Measurements from ENCODE around the gene CAPN10. TPM values are rescaled to one million over a fixed set of nuclear protein-coding genes. Genes with fewer than 3 reads are reported as not detected.

CAPN10 gene
- total RNA-seq, 4 donors from 2014 or later: 9.9 to 23.3 (median 13.7) TPM

DNA sequence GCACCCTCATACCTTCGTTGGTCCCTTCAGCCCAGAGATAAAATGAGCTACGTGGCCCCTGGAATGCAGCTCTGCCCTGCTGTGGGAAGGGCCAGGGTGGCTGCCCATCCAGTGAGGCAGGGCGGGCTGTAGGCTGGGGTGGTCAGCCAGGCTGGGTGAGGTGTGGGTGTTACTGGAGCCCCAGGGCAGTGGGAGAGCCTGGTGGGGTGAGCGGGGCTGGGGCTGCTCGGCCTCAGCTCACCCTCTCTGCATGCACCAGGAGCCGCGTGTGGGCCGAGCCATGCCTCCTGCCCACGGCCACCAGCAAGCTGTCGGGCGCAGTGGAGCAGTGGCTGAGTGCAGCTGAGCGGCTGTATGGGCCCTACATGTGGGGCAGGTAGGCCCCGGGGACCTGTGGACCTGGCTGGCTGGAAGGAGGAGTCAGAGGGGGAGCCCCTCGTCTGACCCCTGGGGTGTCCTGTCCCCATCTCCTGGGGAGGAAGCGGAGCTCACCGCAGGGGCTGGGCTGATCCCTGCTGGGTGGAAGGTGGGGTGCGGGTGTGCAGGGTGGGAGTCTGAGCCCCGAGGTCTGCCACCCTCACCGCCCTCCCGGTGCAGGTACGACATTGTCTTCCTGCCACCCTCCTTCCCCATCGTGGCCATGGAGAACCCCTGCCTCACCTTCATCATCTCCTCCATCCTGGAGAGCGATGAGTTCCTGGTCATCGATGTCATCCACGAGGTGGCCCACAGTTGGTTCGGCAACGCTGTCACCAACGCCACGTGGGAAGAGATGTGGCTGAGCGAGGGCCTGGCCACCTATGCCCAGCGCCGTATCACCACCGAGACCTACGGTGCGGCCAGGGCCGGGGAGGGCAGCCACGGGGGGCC is 12.8 kb upstream of the CAPN10 start:
- intact Hi-C loops (cut with DNase I): no loop called here
- Histone ChIP-seq H3K27ac (peak overlapping the region in 1 of 4 donors; percentile 82), H3K36me3 (peaks cover 32 to 74% (median 35%) of the 10 kb centered on the region in 3 donors), H3K4me3 (no peak overlapping the region), H3K4me1 (peaks cover 26 to 86% (median 31%) of the 10 kb centered on the region in 3 donors), H3K9me3 (no peaks in the 10 kb centered on the region), H3K27me3 (no peaks in the 10 kb centered on the region)
- TF ChIP-seq, protein P1, sequence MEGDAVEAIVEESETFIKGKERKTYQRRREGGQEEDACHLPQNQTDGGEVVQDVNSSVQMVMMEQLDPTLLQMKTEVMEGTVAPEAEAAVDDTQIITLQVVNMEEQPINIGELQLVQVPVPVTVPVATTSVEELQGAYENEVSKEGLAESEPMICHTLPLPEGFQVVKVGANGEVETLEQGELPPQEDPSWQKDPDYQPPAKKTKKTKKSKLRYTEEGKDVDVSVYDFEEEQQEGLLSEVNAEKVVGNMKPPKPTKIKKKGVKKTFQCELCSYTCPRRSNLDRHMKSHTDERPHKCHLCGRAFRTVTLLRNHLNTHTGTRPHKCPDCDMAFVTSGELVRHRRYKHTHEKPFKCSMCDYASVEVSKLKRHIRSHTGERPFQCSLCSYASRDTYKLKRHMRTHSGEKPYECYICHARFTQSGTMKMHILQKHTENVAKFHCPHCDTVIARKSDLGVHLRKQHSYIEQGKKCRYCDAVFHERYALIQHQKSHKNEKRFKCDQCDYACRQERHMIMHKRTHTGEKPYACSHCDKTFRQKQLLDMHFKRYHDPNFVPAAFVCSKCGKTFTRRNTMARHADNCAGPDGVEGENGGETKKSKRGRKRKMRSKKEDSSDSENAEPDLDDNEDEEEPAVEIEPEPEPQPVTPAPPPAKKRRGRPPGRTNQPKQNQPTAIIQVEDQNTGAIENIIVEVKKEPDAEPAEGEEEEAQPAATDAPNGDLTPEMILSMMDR (IDR thresholded peaks at IDR 0.05): no peak
- TF ChIP-seq POLR2A (IDR thresholded peaks at IDR 0.05): no peak
- no peak for DNase-seq
- WGBS, 2 donors: 92 to 93% methylated on average over 6 to 10 of the region's 37 CpGs

DNA sequence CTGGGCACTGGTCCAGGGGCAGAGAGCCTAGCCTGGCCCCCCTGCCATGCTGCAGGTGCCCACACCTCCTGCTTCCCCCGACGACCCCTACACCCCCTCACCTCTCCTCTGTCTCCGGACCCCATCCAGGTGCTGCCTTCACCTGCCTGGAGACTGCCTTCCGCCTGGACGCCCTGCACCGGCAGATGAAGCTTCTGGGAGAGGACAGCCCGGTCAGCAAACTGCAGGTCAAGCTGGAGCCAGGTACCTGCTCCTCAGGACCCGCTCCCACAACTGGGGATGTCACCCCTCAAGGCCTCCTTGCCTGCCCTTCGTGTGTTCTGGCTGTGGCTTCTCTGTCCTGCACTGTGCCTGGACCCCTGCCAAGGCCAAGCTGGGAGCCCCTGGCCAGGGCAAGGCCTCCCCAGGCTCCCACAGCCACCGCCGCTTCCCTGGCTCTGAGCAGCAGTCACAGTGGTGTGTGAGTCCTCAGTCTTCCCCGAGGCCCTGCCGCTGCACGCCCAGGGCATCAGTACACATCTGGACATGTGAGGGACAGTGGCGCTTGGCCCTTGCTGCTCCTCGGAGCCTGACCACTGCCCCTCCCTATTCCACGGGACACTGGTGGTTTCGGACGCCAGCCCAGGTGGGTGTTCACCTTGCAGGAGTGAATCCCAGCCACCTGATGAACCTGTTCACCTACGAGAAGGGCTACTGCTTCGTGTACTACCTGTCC is 12.0 kb upstream of the CAPN10 start:
- TF ChIP-seq, protein P1 (IDR thresholded peaks at IDR 0.05): no peak
- TF ChIP-seq POLR2A (IDR thresholded peaks at IDR 0.05): no peak
- WGBS, 2 donors: 65 to 100% methylated on average over 1 to 6 of the region's 21 CpGs
- Histone ChIP-seq H3K4me3 (peak overlapping the region in 2 of 4 donors; percentile 15 to 16), H3K9me3 (no peaks in the 10 kb centered on the region), H3K27ac (peak overlapping the region; percentile 28 to 82 (median 72)), H3K27me3 (no peaks in the 10 kb centered on the region), H3K4me1 (peaks cover 30 to 86% (median 31%) of the 10 kb centered on the region in 3 donors), H3K36me3 (peaks cover 32 to 80% (median 35%) of the 10 kb centered on the region in 3 donors)
- no peak for DNase-seq
- intact Hi-C loops (cut with DNase I): no loop called here

DNA sequence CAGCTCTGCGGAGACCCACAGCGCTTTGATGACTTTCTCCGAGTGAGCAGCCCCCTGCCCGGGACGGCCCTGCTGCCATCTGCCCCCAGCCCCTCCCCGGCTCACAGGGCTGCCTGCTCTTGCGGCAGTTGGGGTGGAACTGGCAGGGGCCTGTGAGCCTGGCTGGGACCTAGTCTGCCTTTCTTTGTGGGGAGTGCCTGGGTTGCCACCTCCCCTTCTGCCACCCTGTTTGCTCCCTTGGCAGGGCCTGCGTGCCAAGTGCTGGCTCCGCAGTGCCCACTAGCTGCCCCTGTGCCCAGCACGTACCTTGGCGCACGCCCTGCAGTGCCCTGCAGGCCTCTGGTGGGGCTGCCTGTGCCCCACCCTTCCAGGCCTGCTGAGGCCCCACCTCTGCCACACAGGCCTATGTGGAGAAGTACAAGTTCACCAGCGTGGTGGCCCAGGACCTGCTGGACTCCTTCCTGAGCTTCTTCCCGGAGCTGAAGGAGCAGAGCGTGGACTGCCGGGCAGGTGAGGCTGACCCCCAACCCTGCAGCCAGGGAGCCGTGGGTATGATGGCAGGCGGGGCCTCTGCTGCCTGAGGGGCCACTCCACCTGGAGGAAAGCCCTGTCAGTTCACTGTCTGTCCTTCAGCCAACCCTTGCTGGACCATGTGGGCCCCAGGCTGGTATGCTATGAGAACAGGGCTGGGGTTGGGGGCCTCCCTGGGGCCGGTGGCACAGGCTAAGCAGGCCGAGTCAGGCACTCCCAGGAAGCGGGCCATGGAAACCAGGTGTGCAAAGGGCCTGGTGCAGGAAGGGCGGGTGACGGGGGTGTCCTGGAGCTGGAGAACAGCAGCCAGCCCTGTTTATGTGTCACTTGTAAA is 11.2 kb upstream of the CAPN10 start:
- TF ChIP-seq, protein P1 (IDR thresholded peaks at IDR 0.05): peak in 3 of 6 experiments; percentile 15 to 43 (median 38)
- no peak for TF ChIP-seq POLR2A (IDR thresholded peaks at IDR 0.05)
- 61 to 64% methylated on average over 5 of the region's 23 CpGs for WGBS, 2 donors
- peaks cover 30 to 86% (median 31%) of the 10 kb centered on the region in 3 donors for H3K4me1 ChIP-seq
- no peaks in the 10 kb centered on the region for H3K9me3 ChIP-seq
- intact Hi-C loops (cut with DNase I): no loop called here
- no peaks in the 10 kb centered on the region for H3K27me3 ChIP-seq
- peak overlapping the region in 2 of 4 donors; percentile 15 to 16 for H3K4me3 ChIP-seq
- H3K36me3 ChIP-seq: peaks cover 32 to 80% (median 35%) of the 10 kb centered on the region in 3 donors
- peak overlapping the region; percentile 28 to 82 (median 72) for H3K27ac ChIP-seq
- no peak for DNase-seq

DNA sequence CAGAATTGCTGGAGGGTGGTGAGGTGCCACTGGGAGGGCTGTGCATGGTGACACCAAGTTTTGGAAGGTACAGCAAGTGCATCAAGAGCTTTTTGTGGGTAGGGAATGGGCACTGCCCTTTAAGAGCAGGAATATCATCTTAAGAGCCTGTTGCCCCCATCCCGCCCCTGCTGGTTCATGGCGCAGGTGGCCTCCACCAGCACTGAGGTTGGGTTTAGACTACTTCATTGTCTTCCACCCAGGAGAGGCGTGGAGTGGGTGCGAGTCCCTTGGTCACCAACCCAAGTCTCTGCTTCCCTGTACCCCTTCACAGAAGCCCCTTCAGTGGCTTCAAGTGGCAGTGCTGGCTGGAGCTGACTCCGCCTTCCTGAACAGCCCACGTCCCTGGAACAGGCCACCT is 10.5 kb upstream of the CAPN10 start:
- no peak for DNase-seq
- Histone ChIP-seq H3K4me1 (peaks cover 27 to 86% (median 28%) of the 10 kb centered on the region in 3 donors), H3K27ac (peak overlapping the region in 3 of 4 donors; percentile 67 to 82 (median 77)), H3K4me3 (no peak overlapping the region), H3K9me3 (no peaks in the 10 kb centered on the region), H3K36me3 (peaks cover 32 to 82% (median 35%) of the 10 kb centered on the region in 3 donors), H3K27me3 (no peaks in the 10 kb centered on the region)
- TF ChIP-seq, protein P1 (IDR thresholded peaks at IDR 0.05): no peak
- no peak for TF ChIP-seq POLR2A (IDR thresholded peaks at IDR 0.05)
- WGBS, 2 donors: 94 to 100% methylated on average over 2 to 4 of the region's 6 CpGs
- intact Hi-C loops (cut with DNase I): no loop called here
